NCI-H1930 (cell line): ENCODE data around the gene RCOR3.
"Not testable (repeated sequence)": the region's sequence is repeated elsewhere in the genome, so short reads cannot be mapped to it uniquely, and the experiment has no call there.

ENCODE experiments used
- DNase-seq, 2 experiments: peaks; one replicate each; lab custom pipeline; 2025; lab: John Stamatoyannopoulos, UW

The RCOR3 gene

GRCh38 chr1:211258756-211259637, at the start of gene RCOR3:
RCOR3 (plus strand) TSS chr1:211259366; CDS start chr1:211259561, 195 bp downstream.
- peak; percentile 86 to 95 for DNase-seq

- DNase-seq: no peak
Observed at GRCh38 chr1:211210052-211210451, 49.1 kb upstream of the RCOR3 start.

- DNase-seq: no peak
Observed at GRCh38 chr1:211210965-211211364, 48.2 kb upstream of the RCOR3 start.

GRCh38 chr1:211213702-211214101, 45.5 kb upstream of the RCOR3 start:
- DNase-seq: no peak

GRCh38 chr1:211215577-211215976, 43.6 kb upstream of the RCOR3 start:
- no peak for DNase-seq

- DNase-seq: no peak
Observed at GRCh38 chr1:211217392-211217791, 41.8 kb upstream of the RCOR3 start.

- DNase-seq: not testable (repeated sequence)
Observed at GRCh38 chr1:211222469-211223234, 36.5 kb upstream of the RCOR3 start.

- DNase-seq: not testable (repeated sequence)
Observed at GRCh38 chr1:211228573-211229364, 30.4 kb upstream of the RCOR3 start.

- DNase-seq: no peak
Observed at GRCh38 chr1:211229365-211229759, 29.8 kb upstream of the RCOR3 start.

- no peak for DNase-seq
Observed at GRCh38 chr1:211231873-211232272, 27.3 kb upstream of the RCOR3 start.

GRCh38 chr1:211236633-211237320, 22.4 kb upstream of the RCOR3 start:
- peak in 1 of 2 experiments; percentile 4 for DNase-seq

- DNase-seq: peak in 1 of 2 experiments; percentile 13
Observed at GRCh38 chr1:211237579-211237978, 21.6 kb upstream of the RCOR3 start.

GRCh38 chr1:211240567-211240966, 18.6 kb upstream of the RCOR3 start:
- not testable (repeated sequence) for DNase-seq

GRCh38 chr1:211241071-211241470, 18.1 kb upstream of the RCOR3 start:
- DNase-seq: no peak

GRCh38 chr1:211243639-211244038, 15.5 kb upstream of the RCOR3 start:
- DNase-seq: not testable (repeated sequence)

- DNase-seq: not testable (repeated sequence)
Observed at GRCh38 chr1:211246583-211246982, 12.6 kb upstream of the RCOR3 start.

GRCh38 chr1:211247921-211248320, 11.2 kb upstream of the RCOR3 start:
- no peak for DNase-seq

- DNase-seq: not testable (repeated sequence)
Observed at GRCh38 chr1:211249611-211250010, 9.6 kb upstream of the RCOR3 start.

GRCh38 chr1:211257826-211258225, 1.3 kb upstream of the RCOR3 start:
- no peak for DNase-seq

- peak; percentile 47 to 48 for DNase-seq
Observed at GRCh38 chr1:211258310-211258755, 833 bp upstream of the RCOR3 start.

- peak; percentile 25 to 39 for DNase-seq
Observed at GRCh38 chr1:211259638-211260126, 516 bp downstream of the RCOR3 start.
